Measurements from ENCODE around the gene CDC34. TPM values are rescaled to one million over a fixed set of nuclear protein-coding genes. Genes with fewer than 3 reads are reported as not detected.

The CDC34 gene
- total RNA-seq, 2 experiments from 2014 or later: 38.5 to 43.4 TPM

- Mint-ChIP-seq H3K9me3 (no peaks in the 10 kb centered on the region), H3K4me1 (ENCODE audit: low read depth) (peaks cover 9% of the 10 kb centered on the region), H3K27ac (peak overlapping the region; percentile 78), H3K36me3 (ENCODE audit: low read depth) (peaks cover 15% of the 10 kb centered on the region), H3K4me3 (peak overlapping the region; percentile 87), H3K27me3 (no peaks in the 10 kb centered on the region)
- intact Hi-C loops (cut with DNase I, micrococcal nuclease): loop anchor here in 1 of 2 experiments (1.0 kb wide), 1 partner anchor 38 kb away; no protein-coding TSS in a partner anchor
- H3K9me3 ChIP-seq (ENCODE audit: control insufficient read depth in 1 of 2, insufficient read depth in 1 of 2, low read length in 2 of 2): peaks cover 0 to 5% of the 10 kb centered on the region in 2 experiments
- H3K27ac ChIP-seq (ENCODE audit: low read depth in 1 of 2, low read length in 2 of 2): peak overlapping the region in 1 of 2 donors; percentile 46
- ChIA-PET POLR2A (interaction anchor here (0.6 to 6.0 kb wide), 4 partner anchors 23 to 51 kb away, joined by 3 to 75 read pairs (median 6); no protein-coding TSS in a partner anchor), CTCF (interaction anchor here (1.0 to 4.2 kb wide), 3 partner anchors 23 to 54 kb away, joined by 3 to 58 read pairs (median 13); partner anchors contain the start of gene TPGS1)
- peak overlapping the region; percentile 87 for H3K4me3 ChIP-seq (ENCODE audit: low read length)
- DNase-seq: no peak
- ATAC-seq (ENCODE audit: poor library complexity): no peak
- no peak for TF ChIP-seq CTCF (IDR thresholded peaks at IDR 0.05)
- H3K36me3 ChIP-seq (ENCODE audit: insufficient read depth, low read length): peaks cover 31% of the 10 kb centered on the region
- H3K27me3 ChIP-seq (ENCODE audit: control insufficient read depth in 1 of 2, insufficient read depth in 2 of 2, low read length in 2 of 2): no peaks in the 10 kb centered on the region
- peaks cover 45% of the 10 kb centered on the region for H3K4me1 ChIP-seq (ENCODE audit: insufficient read depth, low read length)
Measured at GRCh38 chr19:533364-534058, 2.0 kb downstream of the CDC34 start.

- H3K27me3 Mint-ChIP-seq: no peaks in the 10 kb centered on the region
- ATAC-seq (ENCODE audit: poor library complexity) (no peak), DNase-seq (peak in 1 of 14 experiments; percentile 44)
- intact Hi-C loops (cut with DNase I, micrococcal nuclease): no loop called here
- ChIA-PET CTCF (interaction anchor here (4.2 kb wide), 1 partner anchor 23 kb away, joined by 58 read pairs; no protein-coding TSS in a partner anchor), POLR2A (interaction anchor here (1.1 kb wide), 1 partner anchor 50 kb away, joined by 3 read pairs; no protein-coding TSS in a partner anchor)
- peak overlapping the region; percentile 78 for H3K27ac Mint-ChIP-seq
- H3K36me3 Mint-ChIP-seq (ENCODE audit: low read depth): peaks cover 18% of the 10 kb centered on the region
- Histone ChIP-seq H3K4me3 (ENCODE audit: low read length) (no peak overlapping the region), H3K36me3 (ENCODE audit: insufficient read depth, low read length) (peaks cover 33% of the 10 kb centered on the region), H3K27ac (ENCODE audit: low read depth in 1 of 2, low read length in 2 of 2) (no peak overlapping the region), H3K9me3 (ENCODE audit: control insufficient read depth in 1 of 2, insufficient read depth in 1 of 2, low read length in 2 of 2) (no peaks in the 10 kb centered on the region), H3K4me1 (ENCODE audit: insufficient read depth, low read length) (peaks cover 45% of the 10 kb centered on the region), H3K27me3 (ENCODE audit: control insufficient read depth in 1 of 2, insufficient read depth in 2 of 2, low read length in 2 of 2) (no peaks in the 10 kb centered on the region)
- peaks cover 9% of the 10 kb centered on the region for H3K4me1 Mint-ChIP-seq (ENCODE audit: low read depth)
- H3K9me3 Mint-ChIP-seq: no peaks in the 10 kb centered on the region
- peak overlapping the region; percentile 58 for H3K4me3 Mint-ChIP-seq
- TF ChIP-seq CTCF (IDR thresholded peaks at IDR 0.05): no peak
Measured at GRCh38 chr19:534088-534487, 2.5 kb downstream of the CDC34 start.

- no peak for TF ChIP-seq CTCF (IDR thresholded peaks at IDR 0.05)
- no peaks in the 10 kb centered on the region for H3K27me3 Mint-ChIP-seq
- H3K4me3 Mint-ChIP-seq: peak overlapping the region; percentile 79
- H3K36me3 Mint-ChIP-seq (ENCODE audit: low read depth): peaks cover 24% of the 10 kb centered on the region
- no peak overlapping the region for H3K4me3 ChIP-seq (ENCODE audit: low read length)
- H3K27me3 ChIP-seq (ENCODE audit: control insufficient read depth in 1 of 2, insufficient read depth in 2 of 2, low read length in 2 of 2): no peaks in the 10 kb centered on the region
- H3K27ac ChIP-seq (ENCODE audit: low read depth in 1 of 2, low read length in 2 of 2): no peak overlapping the region
- intact Hi-C loops (cut with DNase I, micrococcal nuclease): no loop called here
- CTCF ChIA-PET: no interaction called here
- POLR2A ChIA-PET: no interaction called here
- H3K9me3 ChIP-seq (ENCODE audit: control insufficient read depth in 1 of 2, insufficient read depth in 1 of 2, low read length in 2 of 2): no peaks in the 10 kb centered on the region
- DNase-seq (no peak), ATAC-seq (ENCODE audit: poor library complexity) (no peak)
- peaks cover 36% of the 10 kb centered on the region for H3K36me3 ChIP-seq (ENCODE audit: insufficient read depth, low read length)
- peak overlapping the region; percentile 63 for H3K27ac Mint-ChIP-seq
- H3K4me1 ChIP-seq (ENCODE audit: insufficient read depth, low read length): peaks cover 43% of the 10 kb centered on the region
- peaks cover 9% of the 10 kb centered on the region for H3K4me1 Mint-ChIP-seq (ENCODE audit: low read depth)
- H3K9me3 Mint-ChIP-seq: no peaks in the 10 kb centered on the region
Measured at GRCh38 chr19:535017-535835, 3.7 kb downstream of the CDC34 start.
